GM12878 (cell line): ENCODE data around the gene PRF1. TPM values are rescaled to one million over a fixed set of nuclear protein-coding genes. Genes with fewer than 3 reads are reported as not detected.
"Not testable (repeated sequence)": the region's sequence is repeated elsewhere in the genome, so short reads cannot be mapped to it uniquely, and the experiment has no call there.

ENCODE experiments used
- ATAC-seq: fragments of 200-7000 bp; cut with Tn5 transposase; 3 replicates; pipeline ENCODE4 v1.9.1; 2020; ENCODE audit warnings: mild to moderate bottlenecking, moderate library complexity
- BruUV-seq: library from RNA; stranded (reverse); fragments of 400-500 nt; replicated peaks from 2 replicates; lab custom pipeline; 2021; lab: Mats Ljungman, UMichigan
- CTCF ChIA-PET: fragments of 300-600 bp; sonication (Branson Sonifier 250); formaldehyde crosslinking; extraction: SDS; loops from one replicate; lab custom pipeline; 2021; ENCODE audit warnings: inconsistent platforms; lab: Yijun Ruan, JAX
- POLR2A ChIA-PET: fragments of 350-600 bp; formaldehyde crosslinking; extraction: SDS; loops from one replicate; lab custom pipeline; 2021; ENCODE audit warnings: inconsistent platforms; lab: Charles Lee
- RAD21 ChIA-PET: fragments of 300-600 bp; sonication (Branson Sonifier 250); formaldehyde crosslinking; loops from one replicate; lab custom pipeline; 2023; ENCODE audit warnings: antibody characterized with exemption; ENCODE audit not compliant: unreplicated experiment; lab: Charles Lee
- SMC1A ChIA-PET: fragments of 300-600 bp; sonication (Branson Sonifier 250); formaldehyde crosslinking; loops from one replicate; lab custom pipeline; 2023; ENCODE audit not compliant: unreplicated experiment, uncharacterized antibody; lab: Charles Lee
- DNase-seq: peaks from one replicate; pipeline ENCODE4 v3.0.0-alpha.2; 2011; ENCODE audit warnings: low read depth, low spot score
- FAIRE-seq: peaks from 3 replicates; lab custom pipeline; 2011; peaks lifted over from hg19 to GRCh38; lab: Jason Lieb, UNC
- H2AFZ ChIP-seq: 2 replicates; pipeline ENCODE4 v1.6.0; 2011; ENCODE audit warnings: low read depth, low read length, control low read depth; ENCODE audit not compliant: control insufficient read depth
- H3K27ac ChIP-seq: 2 replicates; pipeline ENCODE4 v1.5.1; 2011; ENCODE audit warnings: control low read depth; ENCODE audit not compliant: control insufficient read depth, insufficient read depth
- H3K27me3 ChIP-seq, 2 experiments: replicated peaks in 1 of 2; 2 replicates each; pipeline versions ENCODE4 v1.6.0 to v1.6.1; 2011; ENCODE audit warnings: low read length in 1 of 2; ENCODE audit not compliant: control insufficient read depth in 2 of 2, insufficient read depth in 2 of 2
- H3K36me3 ChIP-seq, 2 experiments: 2 replicates each; pipeline ENCODE4 v1.5.1; 2011; ENCODE audit warnings: low read length in 1 of 2; ENCODE audit not compliant: control insufficient read depth in 2 of 2, insufficient read depth in 2 of 2
- H3K4me1 ChIP-seq: 2 replicates; pipeline ENCODE4 v1.6.1; 2011; ENCODE audit warnings: mild to moderate bottlenecking, low read length, moderate library complexity, mixed read lengths; ENCODE audit not compliant: control insufficient read depth, insufficient read depth
- H3K4me2 ChIP-seq: 2 replicates; pipeline ENCODE4 v1.6.0; 2011; ENCODE audit warnings: control low read depth; ENCODE audit not compliant: control insufficient read depth, insufficient read depth
- H3K4me3 ChIP-seq: fragments of 200-600 bp; sonication (generic); 2 replicates; pipeline ENCODE4 v1.5.1; 2016
- H3K79me2 ChIP-seq: 2 replicates; pipeline ENCODE4 v1.6.0; 2011; ENCODE audit warnings: low read length; ENCODE audit not compliant: control insufficient read depth, insufficient read depth
- H3K9ac ChIP-seq: 2 replicates; pipeline ENCODE4 v1.8.0; 2011; ENCODE audit warnings: low read length, control low read depth, mixed read lengths; ENCODE audit not compliant: control insufficient read depth, insufficient read depth
- H3K9me3 ChIP-seq: replicated peaks from 3 replicates; pipeline ENCODE4 v1.5.1; 2011; ENCODE audit warnings: mild to moderate bottlenecking, low read length; ENCODE audit not compliant: control insufficient read depth, insufficient read depth
- H4K20me1 ChIP-seq: 2 replicates; pipeline ENCODE4 v1.6.0; 2011; ENCODE audit not compliant: control insufficient read depth, insufficient read depth
- GABPA ChIP-seq: IDR thresholded peaks from 2 replicates; pipeline ENCODE4 v1.6.1; 2014; ENCODE audit warnings: antibody characterized with exemption, low read depth, mild to moderate bottlenecking, inconsistent platforms
- GATAD2B ChIP-seq: fragments of 450-650 bp; conservative IDR thresholded peaks from 2 replicates; pipeline ENCODE4 v1.6.1; 2017; ENCODE audit warnings: low read depth, mild to moderate bottlenecking, moderate library complexity
- IRF3 ChIP-seq: fragments of 450-650 bp; IDR thresholded peaks from 2 replicates; pipeline ENCODE4 v1.6.1; 2014; ENCODE audit warnings: mild to moderate bottlenecking
- NR2F1 ChIP-seq: fragments of 450-650 bp; conservative IDR thresholded peaks from 2 replicates; pipeline ENCODE4 v1.6.1; 2017; ENCODE audit warnings: mild to moderate bottlenecking
- SKIL ChIP-seq: fragments of 450-650 bp; IDR thresholded peaks from 2 replicates; pipeline ENCODE4 v1.6.1; 2017; ENCODE audit warnings: mild to moderate bottlenecking, low read depth, inconsistent platforms; ENCODE audit not compliant: poor library complexity, severe bottlenecking
- SMAD1 ChIP-seq: fragments of 450-650 bp; IDR thresholded peaks from 2 replicates; pipeline ENCODE4 v1.6.1; 2018; ENCODE audit warnings: mild to moderate bottlenecking, low read depth; ENCODE audit not compliant: partially characterized antibody
- ZNF384 ChIP-seq: IDR thresholded peaks from 2 replicates; pipeline ENCODE4 v1.6.1; 2012; ENCODE audit warnings: low read depth, mild to moderate bottlenecking, low read length, improper control_type of control experiment, borderline replicate concordance
- WGBS: methylation state at CpG from one replicate; pipeline ENCODE4 v1.1.6; 2016; ENCODE audit warnings: low lambda C conversion rate; ENCODE audit not compliant: insufficient replicate concordance, insufficient coverage; ENCODE audit errors: missing lambda C conversion rate; 5-methylcytosine and 5-hydroxymethylcytosine counted together
- in situ Hi-C: fragments of 300-500 bp; cut with MboI; formaldehyde crosslinking; loops from 9 replicates; pipeline ENCODE4 v1.14.3; 2018; ENCODE audit warnings: mixed read lengths
- intact Hi-C: fragments of 100-400 bp; cut with micrococcal nuclease; formaldehyde crosslinking; loops from one replicate; pipeline ENCODE4 v1.14.2; 2022; ENCODE audit not compliant: unreplicated experiment
- polyA plus RNA-seq, 11 experiments: library from polyadenylated mRNA; depleted of rRNA in 4 of 11; unstranded in 6 of 11; stranded (reverse) in 5 of 11; fragments of >200 nt; fragmentation: Nextera tagmentation in 4 of 11; fragmentation: Illumina TruSeq in 1 of 11; extraction: Ambion mirVana in 4 of 11; extraction: Trizol in 1 of 11; gene quantifications; 1 replicate in 1 of 11; 2 replicates in 10 of 11; pipeline versions ENCODE4 v1.2.1 to v1.2.3, GENCODE V29; 2011 to 2016; ENCODE audit warnings: inconsistent platforms in 2 of 11, missing spikeins in 2 of 11, low read depth in 1 of 11
- total RNA-seq, 4 experiments: library from RNA; depleted of rRNA in 3 of 4; stranded (reverse); fragments of >200 nt in 3 of 4; fragmentation: Illumina TruSeq in 1 of 4; extraction: Trizol in 1 of 4; gene quantifications; 2 replicates each; pipeline versions ENCODE4 v1.2.1 to v1.2.3, GENCODE V29; 2013 to 2021

The PRF1 gene
- total and polyA plus RNA-seq, 10 of the 15 experiments (the other 5 are each of a cell fraction or from before 2014, with no cell fraction given), result 0.84 to 15.7 (median 1.3) TPM

GRCh38 chr10:70634011-70634410 is 31.5 kb upstream of the PRF1 start:
- POLR2A ChIA-PET, result no interaction called here
- no peak for FAIRE-seq

GRCh38 chr10:70631735-70632134 is 29.2 kb upstream of the PRF1 start:
- H3K36me3 ChIP-seq, FAIRE-seq, H3K9me3 ChIP-seq, ATAC-seq, DNase-seq, H3K4me2 ChIP-seq, H2AFZ ChIP-seq, H3K27me3 ChIP-seq, H3K79me2 ChIP-seq, H4K20me1 ChIP-seq, intact Hi-C loops, H3K9ac ChIP-seq, POLR2A ChIA-PET, H3K4me1 ChIP-seq, H3K4me3 ChIP-seq, RAD21 ChIA-PET, BruUV-seq, H3K27ac ChIP-seq, in situ Hi-C loops: not testable (repeated sequence)
- ChIA-PET CTCF (interaction anchor here (0.6 kb wide), 1 partner anchor 574 kb away, joined by 3 read pairs; no protein-coding TSS in a partner anchor), SMC1A (interaction anchor here (0.6 kb wide), 1 partner anchor 84 kb away, joined by 4 read pairs; no protein-coding TSS in a partner anchor)
- WGBS, result 0% methylated on average over 1 of the region's 6 CpGs

More at GRCh38 chr10:70634011-70634410, 31.5 kb upstream of the PRF1 start:
- H4K20me1 ChIP-seq, result no peaks in the 10 kb centered on the region
- no TSS peak for BruUV-seq
- ATAC-seq (no peak), DNase-seq (no peak)
- H2AFZ ChIP-seq, result no peak overlapping the region
- in situ Hi-C loops (no loop called here), intact Hi-C loops (no loop called here)
- no peaks in the 10 kb centered on the region for H3K79me2 ChIP-seq
- no peaks in the 10 kb centered on the region for H3K36me3 ChIP-seq
- no peak overlapping the region for H3K9ac ChIP-seq
- no peaks in the 10 kb centered on the region for H3K27me3 ChIP-seq
- H3K9me3 ChIP-seq, result peaks cover 2% of the 10 kb centered on the region; the same call in 2 of the 3 replicates
- 20% methylated on average over 4 of the region's 4 CpGs for WGBS
- no peak for TF ChIP-seq GABPA
- TF ChIP-seq SKIL, result no peak
- TF ChIP-seq NR2F1, result no peak
- no peak for TF ChIP-seq SMAD1
- no peak for TF ChIP-seq GATAD2B
- no peak for TF ChIP-seq IRF3
- no peak for TF ChIP-seq ZNF384
- no peak overlapping the region for H3K4me2 ChIP-seq
- ChIA-PET CTCF (no interaction called here), RAD21 (no interaction called here), SMC1A (no interaction called here)
- H3K27ac ChIP-seq, result no peak overlapping the region
- no peak overlapping the region for H3K4me3 ChIP-seq
- H3K4me1 ChIP-seq, result no peaks in the 10 kb centered on the region
